HG02759 (cell line): ENCODE results near the gene ARHGAP10.

Experiments used
- ATAC-seq: cut with Tn5 transposase; IDR thresholded peaks from one replicate; pipeline ENCODE4 v1.9.1; 2021; ENCODE audit warnings: mild to moderate bottlenecking, moderate library complexity; ENCODE audit not compliant: unreplicated experiment

The ARHGAP10 gene

DNA sequence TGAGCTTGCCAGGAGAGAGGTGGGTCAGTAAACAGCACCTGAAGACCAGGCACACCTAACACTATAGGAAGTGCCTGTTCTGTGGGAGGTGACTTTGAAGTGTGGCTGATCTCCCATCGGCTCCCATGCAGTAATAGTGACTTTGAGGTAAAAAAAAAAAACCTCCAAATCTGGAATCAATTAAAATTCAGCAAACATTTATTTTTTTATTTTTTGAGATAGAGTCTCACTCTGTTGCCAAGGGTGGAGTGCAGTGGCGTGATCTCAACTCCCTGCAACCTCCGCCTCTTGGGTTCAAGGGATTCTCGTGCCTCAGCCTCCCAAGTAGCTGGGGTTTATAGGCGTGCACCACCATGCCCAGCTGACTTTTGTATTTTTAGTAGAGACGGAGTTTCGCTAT, 32.4 kb downstream of the ARHGAP10 start:
- no peak for ATAC-seq

DNA sequence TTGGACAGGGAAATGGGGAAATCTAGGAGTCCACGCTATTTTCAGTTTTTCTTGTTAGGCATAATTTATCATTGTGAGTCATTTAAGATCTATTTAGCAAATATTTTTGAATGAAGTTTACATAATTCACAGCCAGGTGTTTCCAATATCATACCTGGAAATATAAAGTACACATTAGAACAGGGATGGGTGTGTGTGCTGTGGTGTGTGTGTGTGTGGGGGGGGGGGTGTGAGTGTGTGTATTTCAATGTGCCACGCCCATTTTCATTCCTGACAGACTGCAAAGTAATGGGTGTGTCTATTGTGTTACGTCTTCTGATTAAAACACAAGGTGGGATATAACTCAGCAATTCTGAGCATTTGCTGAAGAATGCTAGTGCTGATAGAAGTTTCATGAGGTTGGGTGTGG, 33.2 kb downstream of the ARHGAP10 start:
- no peak for ATAC-seq

- ATAC-seq, result no peak
Observed at GRCh38 chr4:147768113-147768512, 36.2 kb downstream of the ARHGAP10 start.

- no peak for ATAC-seq
Observed at GRCh38 chr4:147769386-147769785, 37.5 kb downstream of the ARHGAP10 start.

- no peak for ATAC-seq
Observed at GRCh38 chr4:147770831-147771230, 38.9 kb downstream of the ARHGAP10 start.

DNA sequence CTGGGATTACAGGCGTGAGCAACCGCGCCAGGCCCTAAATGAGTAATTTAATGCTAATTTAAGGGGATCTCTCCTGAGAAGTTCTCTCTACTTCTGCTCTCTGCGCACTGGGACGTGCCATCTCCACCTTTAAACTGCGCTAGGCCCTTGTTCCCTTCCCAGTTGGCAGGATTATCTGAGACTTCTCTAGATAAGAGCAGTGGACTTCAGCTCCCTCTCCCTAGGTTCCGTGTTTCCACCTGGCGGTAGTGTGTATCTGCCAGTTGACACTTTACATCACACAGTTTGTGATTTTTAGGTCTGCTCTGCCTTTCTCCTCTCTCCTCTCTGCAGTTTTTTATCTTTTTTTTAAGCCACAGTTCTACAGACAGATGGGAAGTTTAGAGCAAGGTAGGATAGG, 40.2 kb downstream of the ARHGAP10 start:
- ATAC-seq, result no peak

DNA sequence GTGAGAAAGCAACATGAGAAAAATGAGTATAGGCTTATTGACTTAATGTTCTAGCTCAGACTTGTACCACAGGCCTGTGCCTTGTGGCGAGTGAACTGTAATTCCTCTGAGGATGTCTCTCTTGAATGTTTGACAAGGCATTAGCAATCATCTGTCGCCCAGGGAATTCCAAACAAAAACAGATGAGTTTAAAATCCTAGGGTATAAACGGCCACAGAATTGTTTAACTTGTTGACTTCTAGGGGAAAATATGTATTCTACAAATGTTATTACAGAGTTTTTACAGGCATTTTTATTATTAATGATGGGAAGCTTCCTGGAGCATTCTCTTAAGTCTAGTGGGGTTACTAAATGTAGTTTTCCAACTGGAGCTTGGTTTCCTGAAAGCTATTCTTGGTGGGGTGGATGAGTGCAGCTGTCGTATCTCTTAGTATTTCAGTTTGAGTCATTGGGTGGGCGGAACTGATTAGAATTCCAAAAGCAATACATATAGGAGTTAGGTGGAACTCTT, 40.6 kb downstream of the ARHGAP10 start:
- no peak for ATAC-seq

GRCh38 chr4:147773261-147774184, 41.6 kb downstream of the ARHGAP10 start:
- ATAC-seq, result no peak

DNA sequence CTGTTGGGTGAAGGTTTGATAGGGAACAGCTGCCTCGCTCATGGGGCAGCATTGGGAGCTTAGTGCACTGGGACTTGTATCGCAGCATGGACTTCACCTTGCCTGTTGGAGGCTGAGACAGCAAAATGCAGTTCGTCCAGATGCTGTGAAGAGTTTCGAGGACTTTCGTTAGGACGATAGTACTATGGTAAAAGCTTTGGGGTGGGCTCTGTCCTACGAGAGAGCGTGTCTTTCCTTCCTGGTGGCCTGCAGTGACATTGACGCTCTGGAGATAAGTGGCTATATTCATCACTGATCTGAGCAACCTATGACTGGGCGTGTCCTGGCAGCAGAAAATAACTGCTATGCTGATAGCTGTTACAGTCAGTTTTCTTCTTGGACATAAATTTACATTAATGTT, 44.8 kb downstream of the ARHGAP10 start:
- ATAC-seq, result no peak

GRCh38 chr4:147777456-147778091, 45.7 kb downstream of the ARHGAP10 start:
- ATAC-seq, result no peak

GRCh38 chr4:147778942-147779341, 47.1 kb downstream of the ARHGAP10 start:
- peak; percentile 51 for ATAC-seq

DNA sequence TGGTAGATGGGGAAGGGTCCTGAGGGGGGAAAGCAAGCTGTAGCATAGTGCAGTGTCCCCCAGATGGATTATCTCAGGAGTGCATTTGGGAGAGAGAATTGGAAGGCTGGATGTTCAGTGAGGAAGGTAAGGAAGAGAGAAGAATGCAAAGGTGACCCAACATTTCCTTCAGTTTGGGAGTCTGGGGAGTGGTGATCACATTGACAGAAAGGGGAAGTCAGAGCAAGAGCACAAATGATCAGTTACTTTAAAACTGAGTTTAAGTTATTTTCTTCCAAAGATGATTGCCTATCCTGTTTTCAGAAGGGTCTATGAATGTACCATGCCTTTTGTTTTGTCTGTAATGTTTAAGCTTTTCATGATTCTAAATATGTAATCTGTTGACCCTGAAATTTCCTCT, 47.6 kb downstream of the ARHGAP10 start:
- no peak for ATAC-seq

DNA sequence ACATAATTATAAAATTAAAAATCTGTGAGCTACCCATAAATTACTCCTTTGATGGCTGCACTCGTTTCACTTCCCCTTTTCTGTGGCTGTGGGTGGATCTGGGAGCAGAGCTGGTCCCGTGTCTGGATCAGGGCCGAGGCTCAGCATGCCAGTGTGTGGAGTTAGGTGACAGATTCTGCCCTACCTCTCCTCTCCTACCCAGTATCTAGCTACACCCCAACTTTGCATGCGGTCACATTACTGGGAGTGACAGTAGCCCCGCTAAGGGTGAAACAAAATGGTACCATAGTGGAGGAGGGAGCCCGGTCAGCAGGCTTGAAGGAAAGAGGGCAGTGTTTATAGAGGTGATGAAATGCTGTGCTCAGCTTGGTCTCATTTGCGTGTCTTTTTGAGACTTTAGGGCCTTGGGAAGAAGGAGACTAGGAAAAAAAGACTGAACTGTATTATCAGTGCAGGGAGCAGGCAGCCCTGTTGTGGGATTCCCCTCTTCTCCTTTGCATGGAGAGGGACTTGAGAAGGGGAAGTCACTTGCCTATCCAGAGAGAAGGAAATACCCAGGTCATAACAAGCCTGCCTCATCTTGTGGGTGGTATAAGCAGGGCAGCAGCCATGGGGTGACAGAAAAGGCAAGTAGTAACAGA, 48.4 kb downstream of the ARHGAP10 start:
- ATAC-seq, result peak; percentile 64

GRCh38 chr4:147782087-147782781, 50.3 kb downstream of the ARHGAP10 start:
- no peak for ATAC-seq

DNA sequence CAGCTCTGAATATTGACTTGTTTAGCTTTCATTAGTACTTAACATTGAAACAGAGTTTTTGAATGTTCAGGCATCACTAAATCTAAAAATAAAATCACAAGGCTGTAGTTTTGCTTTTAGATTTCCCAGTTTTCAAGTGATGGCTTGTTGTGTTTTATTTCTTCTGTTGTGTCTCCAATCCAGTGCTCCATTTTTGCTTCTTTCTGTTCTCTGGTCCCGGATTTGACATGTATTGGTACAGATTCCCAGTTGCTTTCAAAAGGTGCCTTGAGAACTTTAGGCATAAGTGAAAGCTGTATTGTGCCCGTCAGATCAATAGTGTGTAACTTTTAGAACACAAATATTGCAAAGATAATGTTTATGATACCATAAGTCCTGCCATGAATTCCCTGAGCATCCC, 53.2 kb downstream of the ARHGAP10 start:
- ATAC-seq, result no peak

DNA sequence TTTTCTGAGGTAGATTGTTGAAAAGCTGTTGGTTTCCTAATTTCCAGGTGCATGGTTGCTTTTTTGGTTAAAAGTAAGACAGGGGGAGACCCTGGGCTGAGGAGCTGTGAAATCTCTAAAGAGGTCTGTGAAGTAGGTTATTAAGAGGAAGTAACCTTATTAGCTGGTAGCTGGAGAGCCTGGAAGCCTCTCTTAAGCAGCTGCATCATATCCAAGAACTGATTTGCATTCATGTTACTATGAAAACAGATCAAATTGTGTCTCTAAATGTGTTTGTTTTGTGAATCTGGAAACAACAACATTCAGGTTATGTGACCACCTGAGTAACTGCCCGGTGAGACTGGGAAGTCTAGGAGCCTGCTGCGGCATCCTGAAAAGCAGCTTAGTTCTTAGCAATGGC, 54.1 kb downstream of the ARHGAP10 start:
- ATAC-seq, result peak; percentile 89

GRCh38 chr4:147786531-147786930, 54.6 kb downstream of the ARHGAP10 start:
- ATAC-seq, result no peak

DNA sequence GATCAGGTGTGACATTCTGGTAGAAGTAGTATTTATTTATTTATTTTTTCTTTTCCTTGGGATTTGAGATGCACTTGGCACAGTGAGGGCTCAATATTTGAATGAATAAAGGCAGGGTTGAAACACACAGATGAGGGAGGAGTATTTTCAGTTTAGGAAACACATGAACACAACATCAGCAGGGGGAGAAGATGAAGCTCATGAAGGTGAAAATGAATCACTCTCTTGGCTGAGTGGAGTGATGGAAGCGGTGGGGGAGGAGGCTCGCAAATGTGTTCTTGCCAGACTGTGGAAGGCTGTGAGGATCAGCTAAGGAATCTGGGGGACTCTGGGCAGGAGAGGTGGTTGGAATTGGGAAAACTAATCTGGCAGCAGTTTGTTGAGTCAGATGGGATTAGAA, 55.3 kb downstream of the ARHGAP10 start:
- no peak for ATAC-seq

GRCh38 chr4:147788791-147789190, 56.9 kb downstream of the ARHGAP10 start:
- no peak for ATAC-seq

- no peak for ATAC-seq
Observed at GRCh38 chr4:147789596-147789995, 57.7 kb downstream of the ARHGAP10 start.

- ATAC-seq, result no peak
Observed at GRCh38 chr4:147790412-147790811, 58.5 kb downstream of the ARHGAP10 start.
